ENCODE results near the gene TPRX2.
"Not testable (repeated sequence)": the region's sequence is repeated elsewhere in the genome, so short reads cannot be mapped to it uniquely, and the experiment has no call there.

Gene TPRX2, protein sequence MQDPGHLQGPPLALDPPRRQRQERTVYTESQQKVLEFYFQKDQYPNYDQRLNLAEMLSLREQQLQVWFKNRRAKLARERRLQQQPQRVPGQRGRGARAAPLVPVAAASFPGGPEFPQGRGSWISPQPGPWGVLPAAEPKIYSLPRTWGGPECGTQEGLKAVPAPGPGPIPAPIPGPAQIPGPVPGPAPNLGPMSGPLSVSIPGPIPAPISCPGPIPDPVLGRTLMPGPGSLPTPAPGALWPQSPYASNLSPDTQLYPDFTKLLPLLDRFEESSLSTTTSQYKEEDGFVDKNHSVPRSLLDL

DNA sequence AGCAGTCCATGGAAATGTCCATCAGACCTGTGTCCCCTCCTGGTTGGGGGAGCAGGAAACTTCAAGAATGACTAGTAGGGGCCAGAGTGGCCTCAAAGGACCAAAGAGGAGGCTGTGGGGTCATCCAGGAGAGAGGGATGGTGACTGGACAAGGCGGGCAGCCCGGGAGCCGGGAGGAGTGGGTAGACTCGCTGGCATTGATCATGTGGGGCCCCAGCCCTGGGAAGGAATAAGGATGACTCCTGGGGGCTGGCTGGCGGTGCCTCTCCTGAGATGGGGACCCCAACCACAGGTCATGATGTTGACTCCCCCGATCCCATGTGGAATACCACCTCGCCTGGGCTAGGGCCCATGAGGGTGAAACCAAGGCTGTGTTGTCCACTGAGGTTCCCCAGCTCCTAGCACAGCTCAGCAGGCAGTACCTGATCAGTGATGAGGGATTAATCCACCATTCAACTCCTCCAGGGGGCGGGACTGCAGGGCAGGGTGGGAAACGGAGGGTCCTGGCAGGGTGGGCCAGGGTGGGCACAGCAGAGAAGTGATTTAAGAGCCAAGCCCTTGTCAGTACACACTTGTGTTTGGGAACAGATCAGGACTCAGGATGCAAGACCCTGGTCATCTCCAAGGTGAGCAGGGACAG is at the start of gene TPRX2:
Gene TPRX2 (plus strand): TSS at position 590 of the 640 bp plus-strand sequence. CDS start 12 bp downstream, at position 602.
- DNase-seq (ENCODE audit: low read depth) = not testable (repeated sequence)

DNA sequence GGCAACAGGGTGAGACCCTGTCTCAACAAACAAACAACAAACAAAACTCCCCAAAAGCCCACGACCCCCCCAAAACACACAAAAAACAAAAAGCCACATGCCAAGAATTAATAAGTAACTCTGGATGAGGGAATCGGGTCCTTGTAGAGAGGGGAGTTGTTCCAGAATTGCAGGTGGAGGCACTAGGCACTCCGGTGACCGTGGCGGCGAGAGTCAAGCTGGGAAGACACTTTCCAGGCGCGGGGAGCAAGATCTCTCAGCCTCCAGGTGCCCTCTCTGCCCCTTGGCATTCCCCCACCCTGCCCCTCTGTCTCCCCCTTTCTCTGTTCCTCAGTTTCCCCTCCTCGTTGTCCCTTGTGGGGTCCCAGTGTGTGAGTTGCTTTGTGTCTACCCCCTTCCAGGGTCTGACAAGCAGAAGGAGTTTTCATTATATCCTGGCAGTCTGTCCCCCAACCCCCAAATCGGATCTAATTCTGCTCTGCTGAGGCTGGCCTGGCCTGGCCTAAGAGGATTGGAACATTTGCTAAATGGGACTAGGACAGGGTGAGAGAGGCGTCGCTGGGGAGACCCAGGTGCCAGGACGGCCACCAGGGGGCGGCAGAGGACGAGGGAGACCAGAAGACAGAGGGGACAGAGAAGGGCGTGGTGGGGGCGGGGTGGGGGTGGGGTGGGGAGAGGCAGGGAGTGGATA is 45.6 kb upstream of the TPRX2 start:
- DNase-seq (ENCODE audit: low read depth) = peak; percentile 68

DNA sequence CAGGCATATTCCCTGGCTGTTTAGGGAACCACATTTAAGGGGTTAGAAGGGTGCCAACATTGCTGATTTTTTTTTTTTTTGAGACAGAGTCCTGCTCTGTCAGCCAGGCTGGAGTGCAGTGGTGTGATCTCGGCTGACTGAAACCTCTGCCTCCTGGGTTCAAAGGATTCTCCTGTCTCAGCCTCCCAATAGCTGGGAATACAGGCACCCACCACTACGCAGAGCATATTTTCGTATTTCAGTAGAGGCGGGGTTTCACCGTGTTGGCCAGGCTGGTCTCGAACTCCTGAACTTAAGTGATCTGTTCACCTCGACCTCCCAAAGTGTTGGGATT is 45.1 kb upstream of the TPRX2 start:
- no peak for DNase-seq (ENCODE audit: low read depth)

DNA sequence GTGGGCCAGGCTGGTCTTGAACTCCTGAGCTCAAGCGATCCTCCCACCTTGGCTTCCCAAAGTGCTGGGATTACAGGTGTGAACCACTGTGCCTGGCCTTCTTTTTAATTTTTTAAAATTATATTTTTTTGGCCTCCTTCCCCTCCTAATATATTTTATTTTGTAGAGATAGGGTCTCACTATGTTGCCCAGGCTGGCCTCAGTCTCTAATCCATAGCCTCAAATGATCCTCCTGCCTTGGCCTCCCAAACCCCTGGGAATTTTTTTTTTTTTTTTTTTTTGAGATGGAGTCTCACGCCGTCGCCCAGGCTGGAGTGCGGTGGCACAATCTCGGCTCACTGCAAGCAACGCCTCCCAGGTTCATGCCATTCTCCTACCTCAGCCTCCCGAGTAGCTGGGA is 42.8 kb upstream of the TPRX2 start:
- not testable (repeated sequence) for DNase-seq (ENCODE audit: low read depth)

DNA sequence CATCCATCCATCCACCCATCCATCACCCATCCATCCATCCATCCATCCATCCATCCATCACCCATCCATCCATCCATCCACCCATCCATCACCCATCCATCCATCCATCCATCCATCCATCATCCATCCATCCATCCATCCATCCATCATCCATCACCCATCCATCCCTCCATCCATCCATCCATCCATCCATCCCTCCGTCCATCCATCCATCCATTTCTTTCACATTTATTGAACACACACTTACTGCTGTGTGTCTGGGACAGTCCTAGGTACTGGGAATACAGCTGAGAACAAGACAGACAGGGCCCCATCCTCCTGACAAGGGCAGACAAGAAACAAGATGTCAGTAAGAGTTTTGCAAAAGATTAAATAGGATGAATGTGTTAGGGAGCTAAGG is 40.8 kb upstream of the TPRX2 start:
- DNase-seq (ENCODE audit: low read depth) = not testable (repeated sequence)

DNA sequence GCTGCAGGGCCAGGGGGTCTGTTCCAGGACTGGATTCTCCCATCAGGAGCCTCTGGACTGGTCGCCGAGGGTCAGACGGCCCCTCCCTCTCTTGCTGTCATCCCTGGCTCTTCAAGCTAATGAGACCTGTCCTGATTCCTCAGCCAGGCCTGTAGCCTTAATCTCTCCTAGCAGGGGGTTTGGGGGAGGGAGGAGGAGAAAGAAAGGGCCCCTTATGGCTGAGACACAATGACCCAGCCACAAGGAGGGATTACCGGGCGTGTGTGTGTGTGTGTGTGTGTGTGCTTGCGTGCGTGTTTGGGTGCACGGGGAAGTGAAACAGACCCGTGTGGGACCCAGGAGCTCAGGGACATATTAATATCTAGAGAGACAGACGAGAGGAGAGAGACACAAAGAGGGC is 39.2 kb upstream of the TPRX2 start:
- no peak for DNase-seq (ENCODE audit: low read depth)

DNA sequence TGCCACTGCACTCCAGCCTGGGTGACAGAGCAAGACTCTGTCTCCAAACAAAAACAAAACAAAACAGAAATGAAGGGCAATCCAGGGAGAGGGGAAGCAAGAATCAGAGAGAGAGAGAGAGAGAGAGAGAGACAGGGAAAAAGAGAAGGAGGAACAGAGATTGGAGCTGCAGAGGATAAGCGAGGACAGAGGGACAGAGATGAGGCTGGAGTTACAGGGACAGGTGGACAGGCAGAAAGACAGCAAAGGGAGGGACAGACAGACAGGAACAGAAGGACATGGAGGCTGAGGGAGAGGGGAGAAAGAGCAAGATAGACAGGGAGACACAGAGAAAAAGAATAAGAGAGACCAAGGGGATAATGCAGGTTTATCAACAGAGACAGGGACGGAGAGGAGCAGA is 38.6 kb upstream of the TPRX2 start:
- DNase-seq (ENCODE audit: low read depth) = no peak

DNA sequence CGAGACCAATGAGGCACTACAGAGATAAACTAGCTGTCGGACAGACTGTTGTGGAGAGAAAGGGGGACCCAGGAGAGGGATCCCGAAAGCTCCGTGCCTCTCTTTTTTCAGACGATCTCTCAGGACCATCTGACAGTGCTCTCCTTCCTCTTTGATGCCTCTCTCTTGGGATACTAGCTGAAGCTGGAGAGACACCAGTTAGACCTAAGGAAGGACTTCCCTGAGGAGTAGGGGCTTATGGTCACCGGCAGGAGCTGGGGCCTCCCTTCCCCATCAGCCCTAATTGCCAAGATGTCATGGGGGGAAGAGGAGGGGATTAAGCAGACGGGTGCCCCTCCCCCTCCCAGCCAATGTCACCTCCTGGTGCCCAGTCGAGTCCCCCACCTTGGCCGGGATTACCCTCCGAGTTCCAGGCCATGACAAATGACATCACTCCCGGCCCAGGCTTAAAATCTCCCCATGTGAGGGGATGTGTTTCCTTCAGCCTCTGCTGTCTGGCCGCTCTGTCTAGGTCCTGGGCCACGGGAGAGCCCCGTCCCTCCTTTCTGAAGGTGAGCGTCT is 37.5 kb upstream of the TPRX2 start, which contains the start of gene CRX:
Gene CRX (plus strand): TSS at position 478 of the 561 bp plus-strand sequence. CDS start 12,507 bp downstream, outside the sequence.
- no peak for DNase-seq (ENCODE audit: low read depth)

DNA sequence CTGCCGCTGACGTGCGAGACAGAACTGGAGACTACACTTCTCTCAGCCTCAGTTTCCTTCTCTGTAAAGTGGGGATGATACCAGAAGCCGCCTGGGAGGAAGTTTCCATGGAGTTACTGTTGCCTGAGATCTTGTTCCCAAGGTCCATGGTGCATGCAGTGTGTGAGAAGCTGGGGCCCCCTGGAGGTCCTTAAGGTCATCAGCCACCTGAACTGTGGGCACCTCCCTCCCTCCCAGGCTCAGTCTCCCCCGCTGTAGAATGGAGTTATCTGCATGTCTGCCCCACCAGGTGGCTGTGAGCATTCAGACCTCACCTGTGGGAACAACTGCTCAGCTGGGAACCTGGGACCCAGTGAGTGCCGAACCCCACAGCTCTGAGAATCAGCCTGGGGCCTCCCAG is 34.6 kb upstream of the TPRX2 start:
- no peak for DNase-seq (ENCODE audit: low read depth)

DNA sequence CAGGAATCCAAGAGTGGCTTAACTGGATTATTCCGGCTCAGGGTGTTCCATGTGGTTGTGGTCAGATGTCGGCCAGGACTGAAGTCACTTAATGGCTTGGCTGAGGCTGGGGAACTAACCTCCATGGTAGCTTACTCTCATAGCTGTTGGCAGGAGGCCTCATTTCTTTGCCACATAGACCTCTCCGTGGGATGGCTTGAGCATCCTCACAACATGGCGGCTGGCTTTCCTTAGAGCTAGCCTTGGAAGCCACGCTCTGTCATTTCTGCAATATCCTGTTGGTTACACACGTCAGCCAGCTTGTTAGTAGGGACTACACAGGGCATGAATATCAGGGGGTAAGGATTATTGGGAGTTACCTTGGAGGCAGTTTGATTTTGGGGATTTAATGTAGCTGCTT is 32.2 kb upstream of the TPRX2 start:
- no peak for DNase-seq (ENCODE audit: low read depth)

DNA sequence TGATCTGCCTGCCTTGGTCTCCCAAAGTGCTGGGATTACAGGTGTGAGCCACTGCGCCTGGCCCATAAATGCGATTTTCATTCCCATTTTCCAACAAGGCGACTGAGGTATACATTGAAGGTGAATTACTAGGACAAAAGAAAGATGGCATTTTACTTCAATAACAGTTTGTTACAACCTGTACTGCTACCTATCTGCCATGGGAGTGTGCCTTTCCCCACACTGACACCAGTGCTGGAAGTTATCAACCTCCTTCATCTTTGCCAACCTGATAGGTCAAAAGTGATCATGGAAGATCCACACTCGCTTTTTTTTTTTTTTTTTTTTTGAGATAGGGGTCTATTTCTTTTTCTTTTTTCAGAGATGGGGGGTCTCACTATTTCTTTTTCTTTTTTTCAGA is 26.3 kb upstream of the TPRX2 start:
- DNase-seq (ENCODE audit: low read depth) = no peak

DNA sequence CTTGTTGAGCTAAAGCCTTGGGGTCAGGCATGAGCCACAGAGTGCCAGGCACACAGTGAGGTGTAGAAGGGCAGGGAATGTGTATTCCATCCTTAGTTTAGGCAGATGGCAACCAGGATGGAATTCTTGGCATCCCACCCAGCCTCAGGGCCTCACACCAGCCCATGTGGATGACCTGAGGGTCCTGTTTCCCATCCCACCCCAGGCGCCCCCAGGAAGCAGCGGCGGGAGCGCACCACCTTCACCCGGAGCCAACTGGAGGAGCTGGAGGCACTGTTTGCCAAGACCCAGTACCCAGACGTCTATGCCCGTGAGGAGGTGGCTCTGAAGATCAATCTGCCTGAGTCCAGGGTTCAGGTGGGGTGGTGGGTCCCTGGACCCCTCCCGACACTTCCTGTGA is 23.0 kb upstream of the TPRX2 start:
- DNase-seq (ENCODE audit: low read depth) = no peak

DNA sequence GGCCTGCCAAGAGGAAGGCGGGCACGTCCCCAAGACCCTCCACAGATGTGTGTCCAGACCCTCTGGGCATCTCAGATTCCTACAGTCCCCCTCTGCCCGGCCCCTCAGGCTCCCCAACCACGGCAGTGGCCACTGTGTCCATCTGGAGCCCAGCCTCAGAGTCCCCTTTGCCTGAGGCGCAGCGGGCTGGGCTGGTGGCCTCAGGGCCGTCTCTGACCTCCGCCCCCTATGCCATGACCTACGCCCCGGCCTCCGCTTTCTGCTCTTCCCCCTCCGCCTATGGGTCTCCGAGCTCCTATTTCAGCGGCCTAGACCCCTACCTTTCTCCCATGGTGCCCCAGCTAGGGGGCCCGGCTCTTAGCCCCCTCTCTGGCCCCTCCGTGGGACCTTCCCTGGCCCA is 19.6 kb upstream of the TPRX2 start:
- no peak for DNase-seq (ENCODE audit: low read depth)

DNA sequence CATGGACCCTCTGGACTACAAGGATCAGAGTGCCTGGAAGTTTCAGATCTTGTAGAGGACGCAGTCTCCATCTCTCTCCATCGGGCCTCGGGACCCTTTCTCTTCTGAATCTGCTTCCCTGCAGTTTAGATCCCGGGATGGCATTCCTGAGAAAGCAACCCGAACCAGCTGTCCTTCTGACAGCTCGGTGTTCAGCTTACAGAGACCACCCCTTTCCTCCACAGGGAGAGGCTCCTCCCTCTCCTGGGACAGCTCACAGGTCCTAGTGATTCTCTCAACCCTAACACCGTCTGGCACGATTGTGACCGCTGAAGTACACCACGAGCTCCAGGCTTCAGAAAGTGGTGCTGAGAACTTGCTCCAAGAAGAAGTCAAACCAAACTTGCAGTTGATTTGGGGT is 19.1 kb upstream of the TPRX2 start:
- DNase-seq (ENCODE audit: low read depth) = no peak

DNA sequence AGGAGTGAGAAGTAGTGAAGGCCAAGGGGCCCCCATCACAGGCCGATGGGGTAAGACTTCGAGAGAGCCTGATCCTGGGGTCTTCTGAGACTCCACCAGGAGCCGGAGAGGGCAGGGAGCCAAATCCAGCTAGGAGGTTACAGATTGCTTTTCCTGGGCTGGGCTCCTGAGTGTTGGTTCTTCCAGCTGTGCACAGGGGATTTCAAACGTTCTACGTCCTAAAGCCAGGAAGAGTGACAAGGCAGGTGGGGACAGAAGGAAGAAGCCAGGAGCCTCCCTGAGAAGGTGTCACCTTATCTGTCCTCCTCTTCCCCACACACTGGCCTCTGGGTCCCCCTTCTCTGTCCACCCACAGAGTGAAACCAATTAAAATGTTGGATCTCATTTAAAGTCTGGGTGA is 16.1 kb upstream of the TPRX2 start:
- DNase-seq (ENCODE audit: low read depth) = no peak

DNA sequence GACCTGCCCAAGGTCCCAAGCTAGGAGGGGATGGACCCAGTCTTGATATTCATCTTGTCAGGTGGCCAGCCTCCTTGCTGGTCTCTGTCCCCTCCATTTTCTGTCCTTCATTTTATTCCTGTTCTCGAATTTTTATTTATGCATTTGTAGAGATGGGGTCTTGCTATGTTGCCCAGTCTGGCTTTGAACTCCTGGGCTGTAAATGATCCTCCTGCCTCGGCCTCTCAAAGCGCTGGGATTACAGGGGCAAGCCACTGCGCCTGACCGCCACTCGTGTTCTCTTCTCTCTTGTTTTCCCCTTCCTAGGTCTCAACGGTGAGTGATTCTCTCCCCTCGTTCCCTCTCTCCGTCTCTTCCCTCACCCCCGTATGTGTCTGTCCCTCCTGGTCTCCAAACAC is 10.6 kb upstream of the TPRX2 start:
- no peak for DNase-seq (ENCODE audit: low read depth)

DNA sequence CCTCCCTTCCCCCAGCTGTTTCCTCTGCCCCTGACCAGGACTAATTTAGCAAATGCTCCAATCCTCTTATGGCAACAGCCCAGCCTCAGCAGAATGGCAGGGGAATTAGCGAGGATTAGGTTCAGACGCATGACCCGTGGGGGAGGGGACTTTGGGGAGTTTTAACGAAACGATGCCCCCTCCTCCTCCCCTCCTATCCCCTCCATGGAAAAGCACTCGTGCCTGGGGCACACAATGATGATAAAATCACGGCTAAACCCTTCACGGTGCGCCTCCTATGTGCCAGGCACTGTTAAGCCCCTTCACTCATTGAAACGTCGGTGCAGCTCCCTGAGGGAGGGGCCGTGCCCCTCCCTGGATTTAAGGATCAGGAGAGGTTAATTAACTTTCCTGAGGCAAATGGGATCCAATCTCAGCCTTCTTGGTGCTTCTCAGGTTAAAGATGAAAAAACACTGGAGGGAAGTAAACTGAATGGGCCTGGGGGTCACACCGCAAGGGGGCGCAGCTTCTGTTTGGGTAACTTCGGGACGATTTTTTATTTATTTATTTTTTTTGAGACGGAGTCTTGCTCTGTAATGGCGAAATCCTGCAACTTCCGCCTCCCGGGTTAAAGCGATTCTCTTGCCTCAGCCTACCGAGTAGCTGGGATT is 10.1 kb upstream of the TPRX2 start:
- no peak for DNase-seq (ENCODE audit: low read depth)

DNA sequence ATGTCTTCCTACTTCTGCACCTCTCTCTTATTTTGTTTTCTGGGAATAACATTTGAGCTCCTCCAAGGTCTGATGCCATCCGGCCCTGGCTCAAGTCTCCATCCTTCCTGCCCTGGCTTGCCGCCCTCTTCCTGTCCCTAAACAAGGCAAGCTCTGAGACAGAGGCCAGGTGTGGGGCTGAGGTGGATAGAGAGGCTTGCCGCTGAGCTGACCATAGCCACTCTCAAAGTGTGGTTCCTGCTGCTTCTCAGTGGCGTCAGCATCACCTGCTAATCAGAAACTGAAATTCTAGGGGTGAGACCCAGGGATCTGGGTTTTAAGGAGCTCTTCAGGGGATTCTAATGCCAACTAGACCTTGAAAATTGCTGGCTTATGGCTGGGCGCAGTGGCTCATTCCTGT is 6.0 kb upstream of the TPRX2 start:
- DNase-seq (ENCODE audit: low read depth) = no peak

DNA sequence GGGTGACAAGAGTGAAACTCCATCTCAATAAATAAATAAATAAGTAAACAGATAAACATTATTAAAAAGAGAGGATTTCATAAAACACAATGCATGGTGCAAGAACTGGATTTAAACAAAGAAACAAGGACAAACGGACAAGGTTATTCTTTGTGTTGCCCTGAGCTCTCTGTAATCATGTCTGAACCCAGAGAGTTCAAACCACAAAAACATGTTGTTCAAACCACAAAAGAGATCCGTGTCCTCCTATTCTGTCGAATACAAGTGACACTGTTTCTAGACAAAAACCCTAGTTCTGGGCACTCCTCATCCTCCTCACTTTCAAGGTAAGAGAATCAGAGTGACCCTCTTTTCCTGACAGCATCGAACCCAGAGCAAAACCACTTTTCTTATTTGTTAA is 4.6 kb upstream of the TPRX2 start:
- DNase-seq (ENCODE audit: low read depth) = no peak

DNA sequence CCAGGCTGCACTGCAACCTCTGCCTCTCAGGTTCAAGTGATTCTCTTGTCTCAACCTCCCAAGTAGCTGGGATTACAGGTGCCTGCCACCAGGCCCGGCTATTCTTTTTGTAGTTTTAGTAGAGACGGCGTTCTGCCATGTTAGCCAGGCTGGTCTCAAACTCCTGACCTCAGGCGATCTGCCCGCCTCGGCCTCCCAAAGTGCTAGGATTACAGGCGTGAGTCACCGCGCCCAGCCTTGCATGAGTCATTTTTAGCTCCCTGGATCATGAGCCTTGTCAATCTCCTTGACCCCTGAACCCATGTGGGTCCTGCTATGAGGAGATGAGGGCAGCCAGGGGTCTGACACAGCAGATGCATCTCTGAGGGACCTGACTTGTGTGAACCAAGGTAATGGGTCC is 804 bp upstream of the TPRX2 start:
- DNase-seq (ENCODE audit: low read depth) = not testable (repeated sequence)

DNA sequence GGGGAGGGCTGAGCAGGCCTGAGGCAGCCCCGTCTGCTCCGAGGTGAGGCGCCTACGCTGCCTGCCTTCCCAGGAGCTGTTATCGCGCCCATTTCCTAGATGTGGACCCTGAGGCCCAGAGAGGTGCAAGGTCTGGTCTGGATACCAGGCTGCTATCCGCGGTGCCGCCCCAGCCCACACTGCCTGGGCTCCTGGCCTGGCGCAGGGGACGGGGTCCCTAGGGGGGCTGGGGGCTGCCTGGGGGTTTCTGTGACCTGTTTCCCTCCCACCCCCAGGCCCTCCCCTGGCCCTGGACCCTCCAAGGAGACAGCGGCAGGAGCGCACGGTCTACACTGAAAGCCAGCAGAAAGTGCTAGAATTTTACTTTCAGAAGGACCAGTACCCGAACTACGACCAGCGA is 803 bp downstream of the TPRX2 start:
- DNase-seq (ENCODE audit: low read depth) = not testable (repeated sequence)

DNA sequence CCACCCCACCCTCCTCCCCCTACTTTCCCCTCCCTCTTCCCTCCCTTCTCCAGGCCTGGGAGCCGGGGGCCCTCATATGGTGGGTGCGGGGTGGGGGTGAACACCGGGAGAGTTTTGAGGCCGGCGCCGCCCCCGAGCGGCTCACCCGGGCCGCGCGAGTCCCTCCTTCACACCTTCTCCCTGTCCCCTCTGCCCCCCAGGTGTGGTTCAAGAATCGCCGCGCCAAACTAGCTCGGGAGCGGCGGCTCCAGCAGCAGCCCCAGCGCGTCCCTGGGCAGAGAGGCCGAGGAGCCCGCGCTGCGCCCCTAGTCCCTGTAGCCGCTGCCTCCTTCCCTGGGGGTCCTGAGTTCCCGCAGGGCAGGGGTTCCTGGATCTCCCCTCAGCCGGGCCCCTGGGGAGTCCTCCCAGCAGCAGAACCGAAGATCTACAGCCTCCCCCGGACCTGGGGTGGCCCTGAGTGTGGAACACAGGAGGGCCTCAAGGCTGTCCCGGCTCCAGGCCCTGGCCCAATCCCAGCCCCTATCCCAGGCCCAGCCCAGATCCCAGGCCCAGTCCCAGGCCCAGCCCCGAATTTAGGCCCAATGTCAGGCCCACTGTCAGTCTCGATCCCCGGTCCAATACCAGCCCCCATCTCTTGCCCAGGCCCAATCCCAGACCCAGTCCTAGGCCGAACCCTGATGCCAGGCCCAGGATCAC is 1.7 kb downstream of the TPRX2 start:
- DNase-seq (ENCODE audit: low read depth) = no peak
